GM18909 (cell line): ENCODE results near the gene CLEC19A.
"Not testable (repeated sequence)": the region's sequence is repeated elsewhere in the genome, so short reads cannot be mapped to it uniquely, and the experiment has no call there.

Experiments
- ATAC-seq: cut with Tn5 transposase; IDR thresholded peaks from one replicate; pipeline ENCODE4 v1.9.1; 2021; ENCODE audit warnings: mild to moderate bottlenecking; ENCODE audit not compliant: unreplicated experiment, poor library complexity

CLEC19A gene

GRCh38 chr16:19316846-19317245, 31.3 kb downstream of the CLEC19A start:
- ATAC-seq, result no peak

- not testable (repeated sequence) for ATAC-seq
Measured at GRCh38 chr16:19321186-19321585, 35.7 kb downstream of the CLEC19A start.

GRCh38 chr16:19323596-19323995, 38.1 kb downstream of the CLEC19A start:
- ATAC-seq, result no peak

- ATAC-seq, result no peak
Measured at GRCh38 chr16:19328364-19328763, 42.8 kb downstream of the CLEC19A start.

- no peak for ATAC-seq
Measured at GRCh38 chr16:19329932-19330331, 44.4 kb downstream of the CLEC19A start.

GRCh38 chr16:19330841-19331397, 45.4 kb downstream of the CLEC19A start:
- ATAC-seq, result no peak

- ATAC-seq, result no peak
Measured at GRCh38 chr16:19331794-19332193, 46.3 kb downstream of the CLEC19A start.

GRCh38 chr16:19338335-19338734, 52.8 kb downstream of the CLEC19A start:
- no peak for ATAC-seq

- no peak for ATAC-seq
Measured at GRCh38 chr16:19344224-19344801, 58.8 kb downstream of the CLEC19A start.

GRCh38 chr16:19344980-19345379, 59.4 kb downstream of the CLEC19A start:
- no peak for ATAC-seq

GRCh38 chr16:19346335-19346922, 60.9 kb downstream of the CLEC19A start:
- ATAC-seq, result no peak

- ATAC-seq, result no peak
Measured at GRCh38 chr16:19348125-19348524, 62.6 kb downstream of the CLEC19A start.

- no peak for ATAC-seq
Measured at GRCh38 chr16:19348578-19349315, 63.2 kb downstream of the CLEC19A start.

GRCh38 chr16:19354371-19354770, 68.8 kb downstream of the CLEC19A start:
- ATAC-seq, result no peak

- no peak for ATAC-seq
Measured at GRCh38 chr16:19356024-19356952, 70.8 kb downstream of the CLEC19A start.

GRCh38 chr16:19359556-19359955, 74.0 kb downstream of the CLEC19A start:
- ATAC-seq, result no peak
